ENCODE measurements around the gene SDK1.

The SDK1 gene

DNA sequence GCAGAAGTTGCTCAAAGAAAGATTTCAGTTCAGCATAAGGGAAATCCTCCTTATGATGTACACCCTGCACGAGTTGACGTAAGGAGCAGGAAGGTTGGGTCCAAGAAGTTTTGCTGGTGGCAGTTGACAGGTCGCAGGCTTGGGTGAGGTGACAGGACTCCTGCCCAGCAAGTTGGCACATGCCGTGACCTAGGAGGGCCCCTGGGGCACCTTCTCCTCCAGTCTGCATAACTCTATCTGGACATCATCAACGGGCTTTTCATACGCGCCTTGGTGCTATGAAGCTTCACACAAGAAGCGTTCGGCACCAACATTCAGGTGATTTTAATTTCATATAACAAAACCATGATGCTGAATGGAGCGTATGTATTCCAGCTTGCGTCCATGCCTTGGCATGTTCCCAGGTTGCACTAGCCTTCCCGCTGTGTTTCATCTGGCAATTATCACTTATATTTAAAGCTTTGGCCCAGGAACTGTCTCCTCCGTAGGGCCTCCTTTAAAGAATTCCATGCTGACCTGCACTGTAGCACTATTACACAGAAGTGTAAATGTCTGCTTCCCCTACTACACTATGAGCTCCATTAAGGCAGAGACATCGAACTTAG is 729.4 kb downstream of the SDK1 start:
- DNase-seq, result no peak

DNA sequence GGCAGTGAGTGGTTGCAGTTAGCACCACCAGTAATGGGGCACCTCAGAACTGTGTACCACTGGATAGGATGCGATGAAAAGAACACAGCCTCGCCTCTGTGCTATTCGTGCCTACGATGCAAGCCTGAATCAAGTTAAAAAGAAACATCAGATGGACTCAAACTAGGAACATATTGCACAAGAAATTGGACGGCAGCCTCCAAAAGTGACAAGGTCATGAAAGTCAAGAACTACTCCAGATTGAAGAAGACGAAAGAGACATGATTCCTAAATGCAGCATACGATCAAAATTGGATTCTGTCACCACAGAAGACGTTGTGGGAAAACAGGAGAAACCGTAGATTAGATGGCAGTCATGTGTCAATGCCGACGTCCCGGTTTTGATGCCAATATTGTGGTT is 732.9 kb downstream of the SDK1 start:
- no peak for DNase-seq

DNA sequence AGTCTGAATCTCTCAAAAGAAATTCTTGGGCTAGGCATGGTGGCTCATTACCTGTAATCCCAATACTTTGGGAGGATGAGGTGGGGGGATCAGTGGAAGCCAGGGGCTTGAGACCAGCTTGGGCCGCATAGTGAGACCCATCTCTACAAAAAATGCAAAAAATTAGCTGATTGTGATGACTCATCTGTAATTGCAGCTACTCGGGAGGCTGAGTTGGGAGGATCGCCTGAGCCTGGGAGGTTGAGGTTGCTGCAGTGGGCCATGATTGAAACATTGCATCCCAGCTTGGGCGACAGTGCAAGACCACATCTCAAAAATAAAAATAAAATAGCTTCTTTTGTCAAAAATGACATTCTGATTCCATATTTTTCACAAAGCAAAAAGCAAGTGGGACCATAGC is 736.3 kb downstream of the SDK1 start:
- no peak for DNase-seq

DNA sequence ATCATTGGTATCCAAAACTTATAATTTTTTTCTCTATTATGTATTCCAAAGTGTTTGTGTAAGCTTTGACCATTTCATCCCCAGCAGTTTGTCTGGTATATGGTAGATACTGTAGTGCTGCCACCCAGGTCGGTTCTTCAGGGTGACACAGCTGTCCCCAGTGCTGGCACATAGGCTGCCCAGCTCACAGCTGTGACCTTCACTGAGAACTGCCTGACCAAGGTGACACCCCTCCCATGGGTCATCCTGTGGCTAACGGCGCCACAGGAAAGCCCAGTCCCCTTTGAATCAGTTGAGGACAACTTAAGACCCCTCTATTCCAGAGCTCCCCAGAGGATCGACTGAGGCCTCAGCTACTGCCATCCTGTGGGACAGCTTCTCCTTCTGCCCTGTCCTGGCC is 736.8 kb downstream of the SDK1 start:
- no peak for DNase-seq

DNA sequence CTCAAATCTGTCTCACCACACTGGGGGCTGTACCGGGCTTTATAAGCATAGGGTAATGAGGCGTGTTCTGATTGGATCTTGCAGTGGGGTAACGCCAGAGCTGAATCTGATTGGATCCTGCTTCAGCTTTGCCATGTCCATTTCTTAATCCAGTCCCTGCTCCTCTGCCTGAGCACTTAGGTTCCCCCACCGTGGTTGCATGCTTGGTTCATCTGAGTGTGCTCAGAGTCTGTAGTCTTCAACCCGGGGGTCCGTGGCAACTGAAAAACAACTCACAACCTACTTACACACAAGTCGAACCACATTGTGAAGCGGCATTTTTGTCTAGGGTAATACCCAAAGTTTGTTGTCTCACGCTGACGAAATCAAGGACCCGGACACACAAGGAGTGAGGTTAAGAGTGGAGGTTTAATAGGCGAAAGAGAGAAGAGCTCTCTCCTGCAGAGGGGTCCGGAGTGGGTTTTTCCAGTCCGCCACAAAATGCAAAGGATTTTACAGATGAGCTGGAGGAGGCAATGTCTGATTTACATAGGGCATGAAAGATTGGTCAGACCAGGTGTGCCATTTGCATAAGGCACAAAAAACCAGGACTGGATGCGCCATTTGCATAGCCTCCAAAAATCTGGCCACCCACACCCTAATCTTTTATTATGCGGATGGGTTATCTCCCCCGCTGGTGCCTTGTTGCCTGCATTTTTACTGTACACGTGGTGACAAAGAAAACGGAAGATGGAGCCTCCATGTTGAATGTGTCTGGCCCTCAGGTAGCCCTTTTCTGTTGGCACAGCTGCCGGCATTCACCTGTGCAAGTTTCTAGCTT is 739.3 kb downstream of the SDK1 start:
- DNase-seq, result no peak

DNA sequence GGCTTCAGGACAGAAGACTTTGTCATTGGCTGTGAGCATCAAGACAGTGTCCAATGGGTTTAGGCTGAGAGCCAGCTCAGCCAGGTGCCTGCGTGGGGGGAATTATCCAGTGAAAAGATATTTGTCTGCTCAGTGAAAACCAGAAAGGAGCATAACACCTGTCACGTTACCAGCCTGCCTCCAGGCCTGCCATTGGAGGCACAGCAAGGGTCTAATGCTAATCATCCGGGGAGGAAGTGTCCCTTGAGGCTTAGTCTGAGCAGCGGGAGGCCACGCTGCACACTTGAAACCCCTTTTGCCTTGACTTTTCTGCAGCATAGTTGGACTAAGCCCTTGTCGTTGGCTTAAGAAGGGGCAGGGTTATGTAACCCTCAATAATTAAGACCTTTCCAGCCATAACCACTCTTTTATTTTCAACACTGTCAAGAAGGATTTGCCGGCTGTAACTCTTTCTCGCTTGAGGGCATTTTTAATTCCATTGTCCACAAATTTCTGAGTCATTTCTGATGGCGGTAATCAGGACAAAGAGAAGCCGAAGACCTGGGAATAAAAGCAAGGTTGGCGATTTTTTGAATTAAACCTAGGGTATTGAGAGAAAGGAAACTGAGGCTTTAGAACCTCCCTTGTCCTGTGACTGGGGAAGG is 741.5 kb downstream of the SDK1 start:
- DNase-seq, result no peak

DNA sequence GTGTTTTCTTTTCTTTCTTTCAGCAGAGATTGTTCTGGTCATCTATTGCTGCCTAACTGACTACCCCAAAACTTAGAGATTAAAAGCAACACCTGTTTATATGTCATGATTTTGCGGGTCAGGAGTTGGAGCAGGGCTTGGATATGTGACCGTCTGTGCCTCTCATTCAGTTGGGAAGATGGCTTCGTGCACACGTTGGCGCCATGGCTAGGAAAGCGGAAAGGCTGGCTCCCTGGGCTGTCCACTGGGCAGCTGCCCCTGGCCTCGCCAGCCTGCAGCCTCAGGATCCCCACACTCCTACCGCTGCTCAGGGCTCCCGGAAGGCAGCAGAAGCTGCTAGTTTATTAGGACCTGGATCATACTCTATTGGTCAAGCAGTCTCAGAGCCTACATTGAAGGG is 742.9 kb downstream of the SDK1 start:
- no peak for DNase-seq

DNA sequence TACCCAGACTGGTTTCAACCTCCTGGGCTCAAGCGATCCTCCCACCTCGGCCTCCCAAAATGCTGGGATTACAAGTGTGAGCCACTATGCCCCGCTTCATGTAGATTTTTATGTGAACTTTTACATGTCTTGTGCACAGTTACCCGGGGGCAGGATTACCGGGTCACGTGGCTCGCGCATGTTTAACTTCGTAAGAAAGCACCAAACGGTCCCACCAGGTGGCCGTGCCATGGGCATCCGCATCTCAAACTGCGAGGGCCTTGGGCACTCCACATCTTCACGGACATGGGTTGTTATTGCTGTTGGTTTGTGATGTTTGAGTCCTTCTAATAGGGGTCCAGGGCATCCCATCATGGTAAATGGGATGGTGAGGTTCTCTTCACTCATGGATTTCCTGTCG is 744.4 kb downstream of the SDK1 start:
- DNase-seq, result no peak

DNA sequence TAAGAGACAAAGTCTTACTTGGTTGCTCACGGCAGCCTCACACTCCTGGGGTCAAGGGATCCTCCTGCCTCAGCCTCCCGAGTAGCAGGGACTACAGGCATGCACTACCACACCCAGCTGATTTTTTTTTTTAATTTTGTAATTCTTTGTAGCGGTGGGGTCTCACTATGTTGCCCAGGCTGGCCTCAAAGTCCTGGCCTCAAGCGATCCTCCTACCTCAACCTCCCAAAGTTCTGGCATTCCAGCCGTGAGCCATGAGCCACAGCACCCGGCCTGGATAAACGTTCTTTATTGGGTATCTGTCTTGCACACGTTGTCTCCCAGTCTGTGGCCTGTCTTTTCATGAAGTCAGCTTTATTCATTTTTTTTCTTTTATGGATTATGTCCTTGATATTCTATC is 744.9 kb downstream of the SDK1 start:
- no peak for DNase-seq

DNA sequence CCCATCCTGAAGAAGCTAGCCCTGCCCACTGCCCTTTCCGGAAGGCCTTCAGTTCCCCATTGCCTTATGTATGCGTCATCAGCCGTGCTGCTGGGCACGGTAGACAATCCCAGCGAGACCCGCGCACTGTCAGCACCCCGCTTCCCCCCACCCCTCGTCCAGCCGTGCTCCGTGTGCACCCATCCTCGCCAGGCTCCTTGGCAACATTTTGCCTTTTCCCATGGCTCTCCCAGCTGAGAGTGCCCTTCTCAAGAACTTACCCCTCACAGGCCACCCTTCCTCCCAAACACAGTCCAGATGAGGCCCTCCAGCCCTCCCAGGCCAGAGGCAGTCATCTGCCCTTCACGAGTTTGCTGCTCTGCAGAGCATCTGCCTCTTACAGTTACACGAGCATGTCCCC is 747.3 kb downstream of the SDK1 start:
- no peak for DNase-seq

DNA sequence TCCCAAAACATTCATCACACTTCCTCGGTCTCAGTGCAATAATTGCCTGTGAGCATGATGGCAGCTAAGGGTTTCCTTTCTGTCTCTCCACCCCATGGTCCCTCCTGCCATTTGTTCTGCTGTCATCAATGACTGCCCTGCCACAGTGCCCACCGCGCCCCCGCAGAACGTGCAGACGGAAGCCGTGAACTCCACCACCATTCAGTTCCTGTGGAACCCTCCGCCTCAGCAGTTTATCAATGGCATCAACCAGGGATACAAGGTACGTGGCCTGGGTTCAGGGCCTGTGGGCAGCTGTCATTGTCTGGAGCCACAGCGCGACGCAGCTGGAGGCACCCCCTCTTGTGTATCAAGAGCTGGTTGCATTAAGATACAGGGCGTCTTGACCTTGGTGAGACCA is 748.1 kb downstream of the SDK1 start:
- no peak for DNase-seq

DNA sequence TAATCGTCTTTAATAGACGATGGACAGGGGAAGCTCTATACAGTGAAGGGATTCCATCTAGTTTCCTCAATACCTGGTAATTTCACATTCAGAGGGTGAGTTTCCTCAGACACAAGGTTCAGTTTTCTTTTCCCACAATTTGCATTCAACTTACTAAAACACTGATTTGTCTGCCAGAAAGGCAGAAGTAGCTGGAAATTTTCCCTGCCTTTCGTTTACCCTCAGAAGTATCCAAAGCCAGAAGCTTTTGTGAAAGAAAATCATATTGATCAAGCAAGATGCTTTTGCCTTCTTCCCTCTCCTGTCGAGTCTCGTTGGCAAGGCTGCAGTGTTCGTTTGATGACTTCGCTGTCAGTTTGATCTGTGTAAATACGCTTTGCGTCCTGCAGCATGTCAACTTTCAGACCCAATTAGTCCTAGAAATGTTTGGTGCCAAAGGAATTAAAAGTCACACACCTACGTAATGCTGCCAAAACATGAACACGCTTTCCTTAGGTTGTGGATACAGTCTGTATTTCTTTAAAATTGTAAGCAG is 749.1 kb downstream of the SDK1 start:
- no peak for DNase-seq

DNA sequence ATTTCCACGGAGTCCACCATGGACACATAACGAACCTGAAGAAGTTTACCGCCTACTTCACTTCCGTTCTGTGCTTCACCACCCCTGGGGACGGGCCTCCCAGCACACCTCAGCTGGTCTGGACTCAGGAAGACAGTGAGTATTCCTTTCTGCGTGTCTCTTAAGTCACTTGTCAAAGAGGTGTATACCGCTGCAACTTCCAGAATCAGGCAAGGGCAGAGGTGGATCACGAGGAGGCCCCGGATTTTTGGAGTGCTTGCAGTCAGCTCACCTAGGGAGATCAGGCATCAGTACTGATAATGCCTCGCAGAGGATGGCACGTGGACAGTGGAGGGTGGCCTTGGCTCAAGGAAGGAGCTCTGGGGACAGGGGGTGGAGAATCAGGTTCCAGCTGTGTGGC is 750.6 kb downstream of the SDK1 start:
- no peak for DNase-seq

DNA sequence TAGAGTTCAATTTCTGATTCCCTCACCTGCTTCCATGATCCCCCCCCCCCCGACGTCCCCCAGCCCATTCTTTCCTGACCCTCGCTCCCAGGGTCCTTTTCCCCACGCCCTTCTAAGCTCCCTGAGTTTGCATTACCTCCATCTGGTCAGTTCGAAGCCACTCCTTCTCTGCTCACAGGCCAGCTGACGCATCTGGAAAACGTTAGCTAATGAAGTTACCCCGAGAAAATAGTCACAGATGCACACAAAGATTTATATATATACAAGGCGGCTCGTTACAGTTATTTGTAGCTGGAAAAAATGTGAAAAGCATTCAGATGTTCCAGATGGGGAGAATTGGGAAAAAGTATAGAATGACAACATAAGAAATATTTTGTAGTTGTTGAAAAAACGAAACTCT is 751.1 kb downstream of the SDK1 start:
- no peak for DNase-seq

DNA sequence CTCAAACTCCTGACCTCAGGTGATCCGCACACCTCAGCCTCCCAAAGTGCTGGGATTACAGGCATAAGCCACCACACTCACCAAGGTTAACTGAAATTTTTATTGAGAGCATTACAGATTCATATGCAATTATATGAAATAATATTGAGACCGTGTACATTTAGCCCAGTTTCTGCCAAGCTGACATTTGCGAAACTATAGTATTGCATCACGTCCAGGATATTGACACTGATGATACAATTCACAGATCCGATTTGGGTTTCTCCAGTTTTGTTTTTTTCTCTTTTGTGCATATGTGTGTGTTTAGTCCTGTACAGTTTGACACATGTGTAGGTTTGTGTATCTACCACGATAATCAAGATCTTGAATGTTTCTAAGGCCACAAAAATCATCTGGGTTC is 753.1 kb downstream of the SDK1 start:
- no peak for DNase-seq

DNA sequence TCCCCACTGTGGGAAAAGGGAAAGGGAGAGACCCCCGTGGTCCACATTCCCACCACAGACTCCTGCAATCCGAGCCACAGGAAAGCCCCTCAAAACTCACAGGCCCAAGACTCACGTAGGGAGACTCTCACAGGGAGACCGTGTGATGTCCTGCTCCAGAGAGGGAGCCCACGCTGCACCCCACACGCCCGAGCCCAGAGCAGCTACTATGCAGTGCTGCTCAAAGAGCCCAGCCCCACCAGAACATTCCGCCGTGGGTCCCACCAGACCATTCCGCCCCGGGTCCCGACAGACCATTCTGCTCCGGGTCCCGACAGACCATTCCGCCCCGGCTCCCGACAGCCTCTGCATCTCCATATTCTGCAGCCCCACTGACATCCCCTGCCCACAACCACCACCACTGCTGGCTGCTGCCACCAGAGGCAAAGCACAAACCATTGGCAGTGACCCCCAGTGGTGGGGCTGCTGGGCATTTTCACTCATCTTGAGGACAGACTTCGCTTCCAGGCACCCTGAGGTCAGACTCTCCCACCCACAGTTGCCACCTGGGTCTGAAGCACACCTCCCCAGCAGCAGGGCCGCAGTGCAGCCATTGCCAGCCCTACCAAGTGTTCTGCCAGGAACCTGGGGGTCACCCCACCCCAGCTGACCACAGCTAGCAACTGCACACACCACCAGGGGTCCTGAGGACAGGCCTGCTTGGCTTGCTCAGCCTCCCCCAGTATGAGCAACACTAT is 755.7 kb downstream of the SDK1 start:
- DNase-seq, result no peak

DNA sequence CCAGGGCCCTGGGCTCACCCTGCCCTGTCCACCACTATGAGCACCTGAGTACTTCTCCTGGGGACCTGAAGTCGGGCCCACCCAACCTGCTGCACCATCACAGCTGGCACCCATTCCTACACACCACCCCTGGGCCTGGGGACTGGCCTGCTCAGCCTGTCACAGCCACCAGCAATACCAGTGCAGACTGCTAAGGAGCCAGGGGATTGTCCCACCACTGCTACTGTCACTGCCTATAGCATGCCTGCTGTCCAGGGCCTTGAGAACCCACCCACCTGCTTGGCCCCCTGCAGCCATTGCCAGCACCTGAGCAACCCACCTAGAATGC is 756.2 kb downstream of the SDK1 start:
- no peak for DNase-seq

DNA sequence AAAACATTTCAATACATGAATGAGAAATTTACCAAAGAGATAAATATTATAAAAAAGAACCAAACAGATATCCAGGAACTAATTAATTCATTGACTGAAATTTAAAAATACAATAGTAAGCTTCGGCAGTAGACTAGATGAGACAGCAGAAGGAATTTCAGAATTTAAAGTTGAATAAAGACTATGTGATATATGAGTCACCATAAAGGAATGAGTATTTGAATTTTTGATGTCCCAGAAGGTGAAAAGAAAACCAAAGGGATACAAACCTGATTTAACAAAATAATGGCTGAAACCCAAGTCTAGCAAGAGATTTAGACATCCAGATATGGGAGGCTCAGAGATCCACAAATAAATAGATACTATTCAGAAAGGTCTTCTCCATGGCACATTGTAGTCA is 757.1 kb downstream of the SDK1 start:
- DNase-seq, result no peak

DNA sequence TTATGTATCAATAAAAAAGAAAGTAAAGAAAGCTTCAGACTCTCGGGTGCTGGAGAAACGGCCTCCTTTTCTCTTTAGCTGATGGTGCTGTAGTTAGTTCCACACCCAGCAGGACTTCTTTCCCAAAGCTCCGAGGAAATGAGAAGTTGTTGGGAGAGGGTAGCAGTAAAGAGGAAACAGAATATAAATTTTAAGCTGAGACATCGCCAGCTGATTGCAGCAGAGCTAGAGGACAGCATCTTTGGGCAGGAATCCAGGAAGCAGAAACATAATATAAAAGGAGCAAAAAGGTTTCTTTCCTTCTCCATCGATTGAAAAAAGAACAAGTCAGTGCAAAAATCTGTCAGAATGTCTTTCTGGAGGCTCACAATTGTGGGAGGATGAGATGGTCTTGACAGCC is 764.1 kb downstream of the SDK1 start:
- DNase-seq, result no peak

DNA sequence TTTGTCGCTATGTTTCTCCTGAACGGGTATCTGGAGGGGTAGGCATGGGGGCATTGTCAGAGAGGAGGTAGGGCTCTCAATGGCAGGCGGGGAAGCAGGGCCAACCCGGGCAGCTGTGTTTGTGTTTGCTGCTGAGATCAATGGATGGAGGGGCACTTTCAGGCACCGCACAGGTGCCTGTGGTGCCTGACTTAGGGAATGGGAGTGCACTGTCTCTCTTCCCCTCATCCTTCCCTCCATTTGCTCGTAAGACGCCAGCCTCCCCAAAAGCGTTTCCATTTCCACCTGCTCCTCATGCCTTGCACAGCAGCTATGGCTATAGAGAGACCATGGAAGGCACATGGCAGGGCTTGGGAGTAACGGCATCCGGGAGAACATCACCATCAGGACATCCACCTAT is 765.2 kb downstream of the SDK1 start:
- no peak for DNase-seq

DNA sequence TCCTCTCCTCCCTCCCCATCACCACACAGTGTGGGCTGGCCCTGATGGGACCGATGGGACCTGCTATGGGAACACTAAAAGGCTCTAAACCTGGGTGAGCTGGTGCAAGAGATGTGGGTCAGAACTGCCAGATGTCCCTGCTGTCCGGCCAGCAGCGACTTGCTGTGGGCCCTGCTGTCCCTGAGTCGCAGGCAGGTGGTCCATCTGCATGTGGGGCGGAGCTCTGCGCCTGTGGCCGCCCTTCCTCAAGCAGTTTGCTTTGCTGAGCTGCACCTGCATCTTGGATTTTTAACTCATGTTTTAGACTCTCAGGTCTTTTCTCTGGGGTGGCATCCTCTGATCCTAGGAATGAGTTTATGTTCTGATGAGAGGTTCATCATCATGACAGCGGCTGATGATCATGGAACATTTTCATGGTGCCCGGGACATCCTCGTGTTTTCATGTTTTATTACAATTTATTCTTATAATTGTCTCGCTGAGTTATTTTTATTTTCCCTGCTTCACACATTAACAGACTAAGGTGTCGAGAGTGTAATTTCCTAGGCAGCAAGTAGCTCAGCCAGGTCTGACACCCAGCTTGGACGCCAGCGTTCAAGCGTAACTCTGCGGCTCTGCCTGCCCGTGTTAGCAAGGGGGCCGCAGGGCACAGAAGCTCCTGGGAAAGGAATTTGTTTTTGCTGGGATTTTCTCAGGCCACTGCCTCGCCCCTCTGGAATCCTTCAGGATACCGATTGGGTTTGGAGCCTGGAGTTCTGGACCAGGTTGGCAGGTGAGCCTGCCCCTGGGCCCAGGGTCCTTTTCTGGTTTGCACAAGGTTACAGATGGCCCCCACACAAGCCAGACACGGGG is 765.8 kb downstream of the SDK1 start:
- DNase-seq, result no peak

DNA sequence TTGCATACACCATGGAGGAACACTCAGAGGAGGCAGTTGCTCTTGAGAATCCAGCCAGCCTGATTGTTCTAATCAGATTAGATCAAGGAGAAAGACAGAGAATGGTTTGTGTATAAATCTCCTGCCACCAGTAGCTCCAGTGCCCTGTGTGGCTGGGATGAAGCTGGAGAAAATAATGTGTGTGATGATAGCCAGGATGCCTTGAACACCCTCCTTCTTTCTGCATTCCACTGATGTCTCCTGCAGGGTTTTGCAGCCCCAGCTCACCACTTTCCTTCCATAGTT is 766.4 kb downstream of the SDK1 start:
- no peak for DNase-seq

DNA sequence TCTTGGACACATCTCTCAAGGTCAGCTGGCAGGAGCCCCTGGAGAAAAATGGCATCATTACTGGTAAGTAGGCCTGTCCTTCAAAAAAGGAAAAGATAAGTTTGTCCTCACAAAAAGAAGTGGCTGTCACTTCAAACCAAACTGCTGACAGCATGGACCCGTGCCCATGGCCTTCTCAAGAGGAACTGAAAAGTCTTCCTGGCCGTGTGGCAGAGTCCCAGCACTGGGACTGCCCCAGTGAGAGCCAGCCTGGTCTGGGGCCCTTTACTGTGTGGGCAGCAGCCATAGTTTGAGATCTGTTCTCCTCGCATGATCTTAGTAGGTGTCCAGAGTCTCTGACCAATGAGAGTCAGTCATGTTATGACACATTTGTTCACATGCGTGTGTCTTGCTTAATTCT is 766.8 kb downstream of the SDK1 start:
- no peak for DNase-seq

Data from stimulated activated CD4-positive, alpha-beta T cell treated with anti-CD3 and anti-CD28 coated beads, Interleukin-12 subunit alpha, Interleukin-12 subunit beta, amount 100 ng/mL, for 4 hours (primary cell).